WERI-Rb-1 (cell line): Measurements from ENCODE around the gene ATM.
"Not testable (repeated sequence)": the region's sequence is repeated elsewhere in the genome, so short reads cannot be mapped to it uniquely, and the experiment has no call there.

Experiments used
- DNase-seq: peaks from one replicate; pipeline ENCODE4 v3.0.0-alpha.2; 2020
- H3K27ac ChIP-seq: fragments of 250-450 bp; sonication (Bioruptor Pico); 2 replicates; pipeline ENCODE4 v1.5.1; 2020; ENCODE audit warnings: mild to moderate bottlenecking, moderate library complexity
- H3K27me3 ChIP-seq: fragments of 250-450 bp; sonication (Bioruptor Pico); 2 replicates; pipeline ENCODE4 v1.5.1; 2021; ENCODE audit warnings: mild to moderate bottlenecking, low read depth, moderate library complexity; ENCODE audit not compliant: insufficient read depth, severe bottlenecking
- H3K36me3 ChIP-seq: fragments of 250-450 bp; sonication (Bioruptor Pico); 2 replicates; pipeline ENCODE4 v1.5.1; 2020; ENCODE audit warnings: mild to moderate bottlenecking, moderate library complexity
- H3K4me3 ChIP-seq: 2 replicates; pipeline ENCODE4 v1.5.1; 2011; ENCODE audit warnings: low read depth, mild to moderate bottlenecking, control low read depth, low read length
- H3K9me3 ChIP-seq: fragments of 250-450 bp; sonication (Bioruptor Pico); 2 replicates; pipeline ENCODE4 v1.5.1; 2021; ENCODE audit warnings: mild to moderate bottlenecking, moderate library complexity; ENCODE audit not compliant: severe bottlenecking
- CTCF ChIP-seq: IDR thresholded peaks from 2 replicates; pipeline ENCODE4 v1.5.1; 2011; ENCODE audit warnings: low read depth, mild to moderate bottlenecking, control low read depth, inconsistent platforms, low read length

Gene ATM

GRCh38 chr11:108278954-108279353 is 56.1 kb downstream of the ATM start:
- Histone ChIP-seq H3K4me3 (no peak overlapping the region), H3K36me3 (peaks cover 35% of the 10 kb centered on the region), H3K9me3 (no peaks in the 10 kb centered on the region), H3K27me3 (no peaks in the 10 kb centered on the region), H3K27ac (peak overlapping the region; percentile 81)
- TF ChIP-seq CTCF = no peak
- DNase-seq = no peak

- Histone ChIP-seq H3K4me3 (no peak overlapping the region), H3K9me3 (no peaks in the 10 kb centered on the region), H3K27me3 (no peaks in the 10 kb centered on the region), H3K36me3 (peaks cover 51% of the 10 kb centered on the region), H3K27ac (no peak overlapping the region)
- no peak for DNase-seq
- no peak for TF ChIP-seq CTCF
Measured at GRCh38 chr11:108286370-108286769, 63.5 kb downstream of the ATM start.

- H3K36me3 ChIP-seq = peaks cover 57% of the 10 kb centered on the region
- H3K9me3 ChIP-seq = no peaks in the 10 kb centered on the region
- no peak overlapping the region for H3K4me3 ChIP-seq
- H3K27ac ChIP-seq = no peak overlapping the region
- DNase-seq = no peak
- H3K27me3 ChIP-seq = no peaks in the 10 kb centered on the region
- no peak for TF ChIP-seq CTCF
Measured at GRCh38 chr11:108286956-108287355, 64.1 kb downstream of the ATM start.

GRCh38 chr11:108289066-108289465 is 66.2 kb downstream of the ATM start:
- not testable (repeated sequence) for H3K4me3 ChIP-seq, H3K27ac ChIP-seq, H3K9me3 ChIP-seq, H3K27me3 ChIP-seq, DNase-seq
- peaks cover 46% of the 10 kb centered on the region for H3K36me3 ChIP-seq

GRCh38 chr11:108289699-108290098 is 66.8 kb downstream of the ATM start:
- TF ChIP-seq CTCF = no peak
- H3K27ac ChIP-seq = no peak overlapping the region; the same call in 1 of the 2 replicates
- H3K27me3 ChIP-seq = no peaks in the 10 kb centered on the region
- DNase-seq = no peak
- peaks cover 40% of the 10 kb centered on the region for H3K36me3 ChIP-seq
- no peak overlapping the region for H3K4me3 ChIP-seq
- no peaks in the 10 kb centered on the region for H3K9me3 ChIP-seq

- Histone ChIP-seq H3K27me3 (no peaks in the 10 kb centered on the region), H3K27ac (no peak overlapping the region), H3K9me3 (no peaks in the 10 kb centered on the region), H3K36me3 (peaks cover 40% of the 10 kb centered on the region), H3K4me3 (no peak overlapping the region)
- no peak for TF ChIP-seq CTCF
- no peak for DNase-seq
Measured at GRCh38 chr11:108293229-108293628, 70.4 kb downstream of the ATM start.
